A549 (cell line): Measurements from ENCODE around the gene FYB1. TPM values are rescaled to one million over a fixed set of nuclear protein-coding genes. Genes with fewer than 3 reads are reported as not detected.

Experiments
- ATAC-seq, 2 experiments: fragments of 200-7000 bp in 1 of 2; fragments of >200 bp in 1 of 2; cut with Nextera tagmentation in 1 of 2; cut with Tn5 transposase in 1 of 2; 3 replicates each; pipeline versions ENCODE4 v1.8.0 to v1.9.1; 2018 to 2020; ENCODE audit warnings: mild to moderate bottlenecking in 1 of 2, moderate library complexity in 1 of 2
- CTCF ChIA-PET: fragments of 300-600 bp; sonication (Branson Sonifier 250); formaldehyde crosslinking; extraction: SDS; loops from one replicate; lab custom pipeline; 2021; ENCODE audit warnings: antibody characterized with exemption, inconsistent platforms; lab: Yijun Ruan, JAX
- POLR2A ChIA-PET: fragments of 350-600 bp; formaldehyde crosslinking; extraction: SDS; loops from one replicate; lab custom pipeline; 2021; ENCODE audit warnings: antibody characterized with exemption, inconsistent platforms; lab: Yijun Ruan, JAX
- DNase-seq, 2 experiments: peaks; one replicate each; pipeline versions ENCODE4 v3.0.0 to v3.0.0-alpha.2; 2011 to 2016; ENCODE audit warnings: low read depth in 1 of 2, low spot score in 1 of 2
- FAIRE-seq: peaks from 2 replicates; lab custom pipeline; 2011; peaks lifted over from hg19 to GRCh38; lab: Jason Lieb, UNC
- H3K27ac ChIP-seq, 2 experiments: fragments of >200 bp; sonication (Bioruptor Twin); formaldehyde crosslinking; 3 replicates each; pipeline ENCODE4 v1.5.1; 2016 to 2017
- H3K4me1 ChIP-seq: fragments of >200 bp; sonication (Bioruptor Twin); formaldehyde crosslinking; 3 replicates; pipeline ENCODE4 v1.6.1; 2016
- H3K4me2 ChIP-seq: fragments of >200 bp; sonication (Bioruptor Twin); formaldehyde crosslinking; 3 replicates; pipeline ENCODE4 v1.6.1; 2016
- H3K4me3 ChIP-seq: fragments of >200 bp; sonication (Bioruptor Twin); formaldehyde crosslinking; 3 replicates; pipeline ENCODE4 v1.5.1; 2016
- H3K9me3 ChIP-seq: fragments of >200 bp; sonication (Bioruptor Twin); formaldehyde crosslinking; 3 replicates; pipeline ENCODE4 v1.6.1; 2016
- CBX2 ChIP-seq: fragments of 200-600 bp; sonication (generic); IDR thresholded peaks from 2 replicates; pipeline ENCODE4 v1.6.1; 2016; ENCODE audit warnings: low read depth, mild to moderate bottlenecking, borderline replicate concordance
- CBX8 ChIP-seq: fragments of 200-600 bp; sonication (generic); IDR thresholded peaks from 2 replicates; pipeline ENCODE4 v1.6.1; 2016
- CEBPB ChIP-seq, 2 experiments: fragments of >200 bp in 1 of 2; sonication (Bioruptor Twin) in 1 of 2; formaldehyde crosslinking in 1 of 2; IDR thresholded peaks; 2 replicates each; pipeline ENCODE4 v1.6.1; 2012 to 2016
- CHD4 ChIP-seq: fragments of 200-600 bp; sonication (generic); IDR thresholded peaks from 2 replicates; pipeline ENCODE4 v1.6.1; 2016; ENCODE audit warnings: antibody characterized with exemption, mild to moderate bottlenecking, borderline replicate concordance
- CTCF ChIP-seq: fragments of >200 bp; sonication (Bioruptor Twin); formaldehyde crosslinking; IDR thresholded peaks from 3 replicates; pipeline ENCODE4 v1.5.1; 2016
- E2F6 ChIP-seq: IDR thresholded peaks from 2 replicates; pipeline ENCODE4 v1.6.1; 2012; ENCODE audit warnings: low read depth, borderline replicate concordance
- ELK1 ChIP-seq: fragments of 150-350 bp; IDR thresholded peaks from 2 replicates; pipeline ENCODE4 v1.6.1; 2014; ENCODE audit warnings: low read depth, mild to moderate bottlenecking, low read length
- FOSB ChIP-seq: fragments of 250-450 bp; sonication (Bioruptor Pico); IDR thresholded peaks from 2 replicates; pipeline ENCODE4 v1.5.0; 2020; ENCODE audit warnings: mild to moderate bottlenecking, moderate library complexity
- FOSL2 ChIP-seq, 2 experiments: fragments of 450-650 bp in 1 of 2; fragments of >200 bp in 1 of 2; sonication (Bioruptor Twin) in 1 of 2; formaldehyde crosslinking; IDR thresholded peaks; 2 replicates each; pipeline versions ENCODE4 v1.5.0 to v1.6.1; 2016 to 2020; ENCODE audit warnings: mild to moderate bottlenecking in 1 of 2, moderate library complexity in 1 of 2
- FOXS1 ChIP-seq: fragments of 250-450 bp; sonication (Bioruptor Pico); IDR thresholded peaks from 2 replicates; pipeline ENCODE4 v1.5.0; 2020; ENCODE audit warnings: mild to moderate bottlenecking, moderate library complexity
- HMGXB4 ChIP-seq: fragments of 250-450 bp; sonication (Bioruptor Pico); IDR thresholded peaks from 2 replicates; pipeline ENCODE4 v1.5.0; 2021; ENCODE audit warnings: mild to moderate bottlenecking, moderate library complexity, borderline replicate concordance
- HOXB5 ChIP-seq: fragments of 250-450 bp; sonication (Bioruptor Pico); IDR thresholded peaks from 2 replicates; pipeline ENCODE4 v1.5.0; 2020; ENCODE audit warnings: mild to moderate bottlenecking, moderate library complexity
- MAFK ChIP-seq: fragments of 450-650 bp; IDR thresholded peaks from 2 replicates; pipeline ENCODE4 v1.6.1; 2014; ENCODE audit not compliant: partially characterized antibody
- MAZ ChIP-seq: fragments of 150-350 bp; IDR thresholded peaks from 2 replicates; pipeline ENCODE4 v1.6.1; 2014; ENCODE audit warnings: antibody characterized with exemption, low read depth, low read length, borderline replicate concordance
- MYC ChIP-seq: IDR thresholded peaks from 2 replicates; pipeline ENCODE4 v1.6.1; 2012; ENCODE audit warnings: mild to moderate bottlenecking, inconsistent platforms, low read length, improper control_type of control experiment, borderline replicate concordance
- NFE2L2 ChIP-seq: fragments of 150-350 bp; conservative IDR thresholded peaks from 2 replicates; pipeline ENCODE4 v1.6.1; 2014; ENCODE audit warnings: low read length
- POLR2A ChIP-seq: IDR thresholded peaks from 2 replicates; pipeline ENCODE4 v1.6.1; 2012; ENCODE audit warnings: mild to moderate bottlenecking, low read length
- RAD21 ChIP-seq, 2 experiments: fragments of >200 bp in 1 of 2; sonication (Bioruptor Twin) in 1 of 2; formaldehyde crosslinking in 1 of 2; IDR thresholded peaks in 1 of 2; conservative IDR thresholded peaks in 1 of 2; 2 replicates in 1 of 2; 3 replicates in 1 of 2; pipeline ENCODE4 v1.6.1; 2012 to 2018; ENCODE audit warnings: inconsistent platforms in 1 of 2
- RFX5 ChIP-seq: fragments of 450-650 bp; IDR thresholded peaks from 2 replicates; pipeline ENCODE4 v1.7.1; 2014; ENCODE audit warnings: antibody characterized with exemption, mild to moderate bottlenecking, moderate library complexity
- SMC3 ChIP-seq: fragments of >200 bp; sonication (Bioruptor Twin); formaldehyde crosslinking; IDR thresholded peaks from 3 replicates; pipeline ENCODE4 v1.6.1; 2018; ENCODE audit warnings: inconsistent platforms
- SREBF2 ChIP-seq: fragments of 450-650 bp; IDR thresholded peaks from 2 replicates; pipeline ENCODE4 v1.6.1; 2014; ENCODE audit warnings: mild to moderate bottlenecking, moderate library complexity
- TFCP2L1 ChIP-seq: fragments of 250-450 bp; sonication (Bioruptor Pico); IDR thresholded peaks from 2 replicates; pipeline ENCODE4 v1.5.0; 2021; ENCODE audit warnings: mild to moderate bottlenecking
- ZNF302 ChIP-seq: fragments of 250-450 bp; sonication (Bioruptor Pico); IDR thresholded peaks from 2 replicates; pipeline ENCODE4 v1.9.0; 2021; ENCODE audit warnings: inconsistent platforms, mild to moderate bottlenecking, moderate library complexity
- ZSCAN20 ChIP-seq: fragments of 250-450 bp; sonication (Bioruptor Pico); IDR thresholded peaks from 2 replicates; pipeline ENCODE4 v1.8.0; 2022; ENCODE audit warnings: mild to moderate bottlenecking, moderate library complexity
- WGBS: methylation state at CpG from one replicate; pipeline ENCODE4 v1.1.6; 2017; ENCODE audit errors: missing lambda C conversion rate; 5-methylcytosine and 5-hydroxymethylcytosine counted together
- polyA plus RNA-seq, 4 experiments: library from polyadenylated mRNA; depleted of rRNA in 3 of 4; stranded (reverse); fragments of >200 nt; fragmentation: RNase III in 1 of 4; extraction: RNeasy Plus Mini Kit Qiagen cat#74134 plus additional on column Dnase treatment in 1 of 4; gene quantifications; 2 replicates in 3 of 4; 3 replicates in 1 of 4; pipeline ENCODE4 v1.2.3, GENCODE V29; 2011 to 2017

Gene FYB1
- polyA plus RNA-seq, 2 of the 4 experiments (the other 2 are of a cell fraction) = 7.4 to 34.6 TPM

GRCh38 chr5:39107350-39107749 is 112.0 kb downstream of the FYB1 start:
- DNase-seq (no peak), ATAC-seq (no peak), FAIRE-seq (no peak)
- peaks cover 59% of the 10 kb centered on the region for H3K4me1 ChIP-seq
- H3K27ac ChIP-seq = peak overlapping the region; percentile 47 to 63; a peak in 3 of 6 replicates
- TF ChIP-seq RFX5 (no peak), ZNF302 (CRISPR knock-in tag) (no peak), TFCP2L1 (CRISPR knock-in tag) (no peak), MYC (no peak), HMGXB4 (CRISPR knock-in tag) (no peak), CEBPB (IDR thresholded peaks at IDR 0.05) (no peak), SREBF2 (no peak), FOSL2 (IDR thresholded peaks at IDR 0.05) (no peak), FOSL2 (CRISPR knock-in tag; IDR thresholded peaks at IDR 0.05) (no peak), MAFK (no peak), POLR2A (no peak), SMC3 (no peak), CBX8 (no peak), FOXS1 (CRISPR knock-in tag) (no peak), CBX2 (no peak), ELK1 (no peak), HOXB5 (no peak), NFE2L2 (no peak), CHD4 (no peak), ZSCAN20 (CRISPR knock-in tag) (no peak), E2F6 (no peak)
- ChIA-PET CTCF (no interaction called here), POLR2A (no interaction called here)
- H3K9me3 ChIP-seq = no peaks in the 10 kb centered on the region
- H3K4me3 ChIP-seq = no peak overlapping the region
- peak overlapping the region; percentile 63 for H3K4me2 ChIP-seq

GRCh38 chr5:39106322-39106721 is 113.0 kb downstream of the FYB1 start:
- FAIRE-seq (peak; percentile 95), DNase-seq (peak in 1 of 2 experiments; percentile 43), ATAC-seq (no peak)
- CTCF ChIA-PET = interaction anchor here (0.8 to 1.1 kb wide), 2 partner anchors 11 to 401 kb away, joined by 3 to 5 read pairs; no protein-coding TSS in a partner anchor
- WGBS = 11% methylated on average over 1 of the region's 1 CpG
- TF ChIP-seq MAZ (no peak), SMC3 (peak; percentile 77), TFCP2L1 (CRISPR knock-in tag) (0 out of 2 replicates have a peak, but pooled peaks have one; percentile 25), FOSB (CRISPR knock-in tag) (no peak), HMGXB4 (CRISPR knock-in tag) (no peak), RAD21 (conservative IDR thresholded peaks at IDR 0.05 in 1 of 2, IDR thresholded peaks at IDR 0.05 in 1 of 2) (peak; percentile 56 to 71), CTCF (peak; percentile 69)
- peak overlapping the region in 1 of 2 experiments; percentile 63; a peak in 4 of 6 replicates for H3K27ac ChIP-seq
- POLR2A ChIA-PET = no interaction called here
- H3K4me1 ChIP-seq = peaks cover 62% of the 10 kb centered on the region
- H3K4me2 ChIP-seq = peak overlapping the region; percentile 63
- H3K4me3 ChIP-seq = no peak overlapping the region
- H3K9me3 ChIP-seq = no peaks in the 10 kb centered on the region
